ENCODE data around the gene HPSE2. TPM values are rescaled to one million over a fixed set of nuclear protein-coding genes. Genes with fewer than 3 reads are reported as not detected.
A peak's percentile ranks its signal among the peaks of the same experiment; 100 is the strongest.

Gene HPSE2
- total RNA-seq, 1 donor from 2014 or later, result not detected

GRCh38 chr10:98878418-98878817 is 357.2 kb downstream of the HPSE2 start:
- Mint-ChIP-seq H3K9me3 (no peaks in the 10 kb centered on the region), H3K36me3 (ENCODE audit: low read depth) (no peaks in the 10 kb centered on the region), H3K4me3 (no peak overlapping the region), H3K27me3 (ENCODE audit: low read depth) (peaks cover 8% of the 10 kb centered on the region), H3K4me1 (peaks cover 4% of the 10 kb centered on the region), H3K27ac (ENCODE audit: unreplicated experiment) (no peak overlapping the region)
- no peak for DNase-seq (ENCODE audit: low read depth, low spot score)
- no peak for TF ChIP-seq CTCF (conservative IDR thresholded peaks at IDR 0.05)

GRCh38 chr10:98861962-98862361 is 373.7 kb downstream of the HPSE2 start:
- no peaks in the 10 kb centered on the region for H3K36me3 Mint-ChIP-seq (ENCODE audit: low read depth)
- TF ChIP-seq CTCF (conservative IDR thresholded peaks at IDR 0.05), result no peak
- no peak for DNase-seq (ENCODE audit: low read depth, low spot score)
- H3K4me3 Mint-ChIP-seq, result no peak overlapping the region
- no peak overlapping the region for H3K27ac Mint-ChIP-seq (ENCODE audit: unreplicated experiment)
- H3K9me3 Mint-ChIP-seq, result peaks cover 7% of the 10 kb centered on the region
- H3K4me1 Mint-ChIP-seq, result no peaks in the 10 kb centered on the region
- H3K27me3 Mint-ChIP-seq (ENCODE audit: low read depth), result peaks cover 4% of the 10 kb centered on the region

GRCh38 chr10:98858525-98858924 is 377.1 kb downstream of the HPSE2 start:
- Mint-ChIP-seq H3K9me3 (no peaks in the 10 kb centered on the region), H3K27me3 (ENCODE audit: low read depth) (peaks cover 12% of the 10 kb centered on the region), H3K36me3 (ENCODE audit: low read depth) (no peaks in the 10 kb centered on the region), H3K4me1 (no peaks in the 10 kb centered on the region), H3K4me3 (no peak overlapping the region), H3K27ac (ENCODE audit: unreplicated experiment) (no peak overlapping the region)
- no peak for DNase-seq (ENCODE audit: low read depth, low spot score)
- peak; percentile 36 for TF ChIP-seq CTCF (conservative IDR thresholded peaks at IDR 0.05)

GRCh38 chr10:98855403-98856189 is 380.1 kb downstream of the HPSE2 start:
- H3K27me3 Mint-ChIP-seq (ENCODE audit: low read depth), result peaks cover 22% of the 10 kb centered on the region
- no peaks in the 10 kb centered on the region for H3K4me1 Mint-ChIP-seq
- no peak for DNase-seq (ENCODE audit: low read depth, low spot score)
- H3K9me3 Mint-ChIP-seq, result no peaks in the 10 kb centered on the region
- no peak overlapping the region for H3K27ac Mint-ChIP-seq (ENCODE audit: unreplicated experiment)
- no peaks in the 10 kb centered on the region for H3K36me3 Mint-ChIP-seq (ENCODE audit: low read depth)
- H3K4me3 Mint-ChIP-seq, result no peak overlapping the region
- TF ChIP-seq CTCF (conservative IDR thresholded peaks at IDR 0.05), result no peak

GRCh38 chr10:98852686-98853085 is 383.0 kb downstream of the HPSE2 start:
- Mint-ChIP-seq H3K36me3 (ENCODE audit: low read depth) (no peaks in the 10 kb centered on the region), H3K9me3 (no peaks in the 10 kb centered on the region), H3K4me1 (no peaks in the 10 kb centered on the region), H3K4me3 (no peak overlapping the region), H3K27me3 (ENCODE audit: low read depth) (peaks cover 22% of the 10 kb centered on the region), H3K27ac (ENCODE audit: unreplicated experiment) (no peak overlapping the region)
- DNase-seq (ENCODE audit: low read depth, low spot score), result no peak
- peak; percentile 52 for TF ChIP-seq CTCF (conservative IDR thresholded peaks at IDR 0.05)
